T-helper 1 cell treated with Interleukin-12 subunit alpha and Interleukin-12 subunit beta and Interleukin-4 antibody, amounts not matched to agents 30 μg/mL and 1 μg/mL, for 36 hours (primary cell): ENCODE data around the gene CFAP92.
"Not testable (repeated sequence)": the region's sequence is repeated elsewhere in the genome, so short reads cannot be mapped to it uniquely, and the experiment has no call there.

Experiments
- H3K27ac Mint-ChIP-seq: one replicate; pipeline ENCODE4 v1.8.0; 2021; ENCODE audit warnings: mild to moderate bottlenecking, mixed read lengths
- H3K27me3 Mint-ChIP-seq: one replicate; pipeline ENCODE4 v1.8.0; 2021; ENCODE audit warnings: low read depth, mixed read lengths
- H3K36me3 Mint-ChIP-seq: one replicate; pipeline ENCODE4 v1.8.0; 2021; ENCODE audit warnings: low read depth, mixed read lengths
- H3K4me1 Mint-ChIP-seq: one replicate; pipeline ENCODE4 v1.8.0; 2021; ENCODE audit warnings: low read depth, mixed read lengths
- H3K4me3 Mint-ChIP-seq: one replicate; pipeline ENCODE4 v1.8.0; 2021; ENCODE audit warnings: mild to moderate bottlenecking, moderate library complexity, mixed read lengths
- H3K9me3 Mint-ChIP-seq: one replicate; pipeline ENCODE4 v1.8.0; 2021; ENCODE audit warnings: mixed read lengths

Gene CFAP92

DNA sequence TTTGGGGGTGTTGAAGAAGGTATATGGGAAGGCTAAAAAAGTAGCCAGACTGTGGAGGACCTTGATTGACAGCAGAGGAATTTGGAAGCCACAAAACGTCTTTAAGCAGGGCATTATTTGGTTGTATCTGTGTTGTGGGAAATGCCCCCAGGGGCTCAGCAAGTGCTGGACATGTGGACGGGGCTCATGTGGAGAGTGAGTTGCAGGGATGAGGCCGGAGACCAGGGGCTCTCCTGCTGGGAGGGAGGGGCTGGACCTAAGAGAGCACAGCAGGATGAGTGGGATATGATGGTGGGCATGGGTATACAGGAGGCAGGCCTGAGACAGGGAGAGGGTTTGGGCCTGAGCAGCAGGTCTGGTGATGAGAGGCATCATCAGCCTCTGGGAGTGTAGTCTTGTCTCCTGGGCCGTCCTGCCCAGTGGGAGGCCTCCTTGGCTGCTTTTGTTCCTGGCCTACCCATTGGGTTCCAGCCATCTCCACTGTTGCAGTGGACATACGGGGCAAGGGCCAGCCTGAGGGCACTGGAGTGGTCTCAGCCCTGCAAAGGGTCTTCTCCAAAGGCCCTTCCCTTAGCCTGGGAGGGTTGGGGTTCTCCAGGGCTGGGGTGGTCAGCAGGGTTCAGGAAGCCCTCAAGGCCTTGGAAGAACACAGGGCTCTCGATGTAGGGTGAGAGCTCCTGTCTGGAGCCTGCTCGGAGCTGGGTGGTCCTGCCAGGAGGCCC is 86.9 kb downstream of the CFAP92 start:
- Mint-ChIP-seq H3K4me1 (no peaks in the 10 kb centered on the region), H3K4me3 (no peak overlapping the region), H3K27me3 (no peaks in the 10 kb centered on the region), H3K36me3 (peaks cover 21% of the 10 kb centered on the region), H3K27ac (peak overlapping the region; percentile 11), H3K9me3 (no peaks in the 10 kb centered on the region)

DNA sequence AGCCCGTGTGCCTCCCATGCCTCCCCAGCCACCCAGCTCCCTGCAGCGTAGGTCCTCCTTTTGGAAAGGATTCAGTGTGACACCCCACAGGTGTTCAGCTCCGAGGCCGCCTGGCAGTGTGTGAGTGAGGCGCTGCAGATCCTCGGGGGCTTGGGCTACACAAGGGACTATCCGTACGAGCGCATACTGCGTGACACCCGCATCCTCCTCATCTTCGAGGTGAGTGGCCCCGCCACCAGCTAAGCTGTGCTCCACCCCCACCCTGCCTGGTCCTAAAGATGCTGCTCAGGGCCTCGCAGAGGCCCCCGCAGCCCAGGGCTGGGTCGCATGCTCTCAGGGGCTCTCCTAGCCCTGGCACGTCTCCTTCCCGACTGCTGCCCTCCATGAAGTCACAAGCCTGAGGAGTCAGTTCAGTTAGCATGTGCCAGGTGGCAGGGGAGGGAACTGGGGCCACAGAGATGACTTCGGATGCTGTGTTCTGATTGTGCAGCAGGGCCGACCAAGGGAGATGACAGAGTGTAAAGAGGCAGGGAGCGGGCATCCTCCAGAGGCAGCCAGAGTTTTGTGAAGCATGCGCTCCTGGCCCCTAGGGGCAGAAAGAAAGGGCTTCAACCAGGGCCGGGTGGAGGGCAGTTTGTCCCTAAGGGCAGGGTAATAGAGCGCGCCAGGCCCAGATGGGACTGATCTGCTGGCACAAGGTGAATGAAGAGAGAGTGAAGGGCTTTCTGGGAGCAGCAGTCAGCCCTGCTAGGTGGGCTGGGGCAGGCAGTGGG is 87.7 kb downstream of the CFAP92 start:
- Mint-ChIP-seq H3K36me3 (peaks cover 21% of the 10 kb centered on the region), H3K9me3 (no peaks in the 10 kb centered on the region), H3K27ac (peak overlapping the region; percentile 11), H3K4me1 (no peaks in the 10 kb centered on the region), H3K4me3 (no peak overlapping the region), H3K27me3 (no peaks in the 10 kb centered on the region)

DNA sequence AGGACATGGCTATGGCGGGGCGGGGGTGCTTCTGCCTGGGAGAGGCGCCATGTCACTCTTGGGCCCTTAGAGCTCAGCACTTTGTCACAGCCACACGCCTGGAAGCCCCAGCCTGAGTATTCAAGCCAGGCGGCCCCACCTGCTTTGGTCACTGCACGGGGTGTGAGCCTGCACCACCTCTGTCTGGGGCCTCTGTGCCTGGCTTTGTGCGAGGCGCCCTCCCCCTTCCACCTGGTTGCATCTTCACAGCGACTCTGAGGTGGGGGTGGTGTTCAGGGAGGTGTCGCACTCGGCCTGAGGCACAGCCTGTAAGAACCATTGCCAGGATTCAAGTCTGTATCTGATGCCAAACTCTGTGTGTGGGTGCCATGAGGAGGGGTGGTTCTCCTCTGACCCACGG is 90.4 kb downstream of the CFAP92 start:
- Mint-ChIP-seq H3K9me3 (no peaks in the 10 kb centered on the region), H3K4me1 (peaks cover 2% of the 10 kb centered on the region), H3K36me3 (peaks cover 36% of the 10 kb centered on the region), H3K27me3 (no peaks in the 10 kb centered on the region), H3K4me3 (no peak overlapping the region), H3K27ac (no peak overlapping the region)

DNA sequence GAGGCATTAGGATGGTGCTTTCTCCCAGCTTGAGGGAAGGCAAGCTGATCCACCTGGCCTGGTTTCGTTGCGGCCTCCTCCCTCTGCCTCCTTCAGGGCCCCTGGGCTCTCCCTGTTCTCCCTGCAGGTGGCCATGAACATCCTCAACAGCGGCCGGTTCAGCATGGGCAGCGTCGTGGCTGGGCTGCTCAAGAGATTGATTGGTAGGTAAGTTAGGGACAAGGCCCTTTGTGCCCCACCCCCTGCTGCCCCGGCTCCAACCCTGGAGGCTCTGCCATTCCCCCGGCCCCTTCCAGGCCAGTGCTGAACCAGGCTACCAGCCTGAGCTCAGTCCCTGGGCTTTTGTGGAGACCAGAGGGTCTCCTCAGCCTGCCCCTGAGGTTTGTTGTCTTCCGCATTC is 91.5 kb downstream of the CFAP92 start:
- Mint-ChIP-seq H3K4me3 (no peak overlapping the region), H3K4me1 (peaks cover 2% of the 10 kb centered on the region), H3K9me3 (no peaks in the 10 kb centered on the region), H3K27ac (no peak overlapping the region), H3K36me3 (peaks cover 37% of the 10 kb centered on the region), H3K27me3 (no peaks in the 10 kb centered on the region)

DNA sequence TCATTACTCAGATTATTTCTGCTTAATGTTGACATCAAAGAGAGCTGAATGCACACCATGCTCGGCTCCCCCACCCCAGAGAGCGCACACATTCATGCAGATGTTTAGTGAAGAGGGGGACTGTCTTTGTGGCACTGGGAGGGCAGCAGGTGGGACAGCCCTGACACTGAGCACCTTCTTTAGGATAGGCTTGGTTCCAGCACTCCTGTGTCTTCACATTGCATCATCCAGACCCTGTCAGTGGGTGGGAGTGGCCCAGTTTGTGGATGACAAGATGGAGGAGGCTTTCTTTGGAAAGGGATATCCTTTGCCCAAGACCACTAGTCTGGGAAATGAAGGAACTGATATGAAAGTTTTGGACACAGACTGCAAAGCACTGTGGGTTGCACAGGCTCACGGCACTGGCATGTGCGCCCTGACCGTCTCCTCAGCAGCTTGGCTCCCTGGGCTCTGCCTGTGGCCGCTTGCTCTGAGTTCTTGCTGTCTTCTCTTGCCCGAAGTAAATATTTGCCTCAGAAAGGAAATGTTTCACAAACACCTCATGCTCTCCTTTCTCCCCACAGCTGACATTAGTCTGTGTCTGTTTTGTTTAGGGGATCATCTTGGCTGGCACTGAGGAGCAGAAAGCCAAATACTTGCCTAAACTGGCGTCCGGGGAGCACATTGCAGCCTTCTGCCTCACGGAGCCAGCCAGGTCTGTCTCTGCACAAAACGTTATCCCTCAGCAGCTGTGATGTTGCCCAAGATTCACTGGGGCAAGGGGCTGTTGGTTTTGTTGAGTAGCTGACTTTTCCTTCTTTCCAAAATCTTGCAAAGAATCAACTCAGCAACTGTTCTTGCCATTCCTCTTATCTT is 97.8 kb downstream of the CFAP92 start:
- H3K4me3 Mint-ChIP-seq = no peak overlapping the region
- no peaks in the 10 kb centered on the region for H3K27me3 Mint-ChIP-seq
- H3K27ac Mint-ChIP-seq = no peak overlapping the region
- H3K4me1 Mint-ChIP-seq = peaks cover 7% of the 10 kb centered on the region
- peaks cover 36% of the 10 kb centered on the region for H3K36me3 Mint-ChIP-seq
- H3K9me3 Mint-ChIP-seq = no peaks in the 10 kb centered on the region

DNA sequence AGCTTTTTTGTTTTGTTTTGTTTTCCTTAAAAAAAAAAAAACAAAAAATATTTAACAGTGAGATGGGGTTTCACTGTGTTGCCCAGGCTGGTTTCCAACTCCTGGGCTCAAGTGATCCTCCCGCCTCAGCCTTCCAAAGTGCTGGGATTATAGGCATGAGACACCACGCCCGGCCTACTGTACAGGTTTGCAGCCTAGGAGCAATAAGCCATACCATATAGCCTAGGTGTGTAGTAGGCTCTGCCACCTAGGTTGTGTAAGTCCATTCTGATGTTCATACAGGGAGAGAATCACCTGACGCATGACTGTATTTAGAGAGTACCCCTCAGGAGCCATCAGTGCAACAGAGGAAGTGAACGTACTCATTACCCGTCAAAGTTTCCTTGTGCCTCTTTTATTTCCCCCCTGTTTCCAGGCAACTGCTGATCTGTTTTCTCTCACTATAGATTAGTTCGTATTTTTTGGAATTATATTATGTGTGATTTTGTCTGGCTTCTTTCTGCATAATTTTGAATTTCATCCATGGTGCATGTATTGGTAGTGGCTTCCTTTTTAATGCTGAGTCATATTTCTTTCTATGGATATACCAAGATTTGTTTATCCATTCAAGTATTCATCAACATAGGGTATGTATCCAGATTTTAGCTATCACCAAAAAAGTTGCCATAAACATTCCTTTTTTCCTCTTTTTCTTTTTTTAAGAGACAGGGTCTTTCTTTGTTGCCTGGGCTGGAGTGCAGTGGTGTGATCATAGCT is 104.6 kb downstream of the CFAP92 start:
- Mint-ChIP-seq H3K4me3 (no peak overlapping the region), H3K36me3 (peaks cover 14% of the 10 kb centered on the region), H3K4me1 (peaks cover 3% of the 10 kb centered on the region), H3K27ac (no peak overlapping the region), H3K27me3 (no peaks in the 10 kb centered on the region), H3K9me3 (no peaks in the 10 kb centered on the region)

DNA sequence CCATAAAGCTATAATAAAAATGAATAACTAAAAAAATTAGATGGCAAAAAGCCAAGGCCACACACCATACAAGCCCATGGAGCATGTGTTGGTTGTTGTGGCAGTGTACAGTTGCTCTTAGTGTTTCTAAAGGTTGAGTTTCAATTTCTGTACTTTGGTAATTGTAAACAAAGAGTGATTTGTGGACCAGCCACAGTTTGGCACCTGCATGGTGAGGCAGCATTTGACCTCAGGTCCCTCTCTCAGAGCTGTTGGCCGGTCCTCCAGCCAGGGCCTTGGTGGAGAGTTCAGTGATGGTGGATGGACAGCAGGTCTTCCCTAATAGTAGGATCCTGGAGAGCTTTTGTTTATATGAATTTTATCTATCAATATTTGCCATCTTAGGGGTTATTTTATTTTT is 108.9 kb downstream of the CFAP92 start:
- no peaks in the 10 kb centered on the region for H3K27me3 Mint-ChIP-seq
- peaks cover 31% of the 10 kb centered on the region for H3K4me1 Mint-ChIP-seq
- H3K4me3 Mint-ChIP-seq = no peak overlapping the region
- peaks cover 23% of the 10 kb centered on the region for H3K36me3 Mint-ChIP-seq
- H3K9me3 Mint-ChIP-seq = no peaks in the 10 kb centered on the region
- no peak overlapping the region for H3K27ac Mint-ChIP-seq

DNA sequence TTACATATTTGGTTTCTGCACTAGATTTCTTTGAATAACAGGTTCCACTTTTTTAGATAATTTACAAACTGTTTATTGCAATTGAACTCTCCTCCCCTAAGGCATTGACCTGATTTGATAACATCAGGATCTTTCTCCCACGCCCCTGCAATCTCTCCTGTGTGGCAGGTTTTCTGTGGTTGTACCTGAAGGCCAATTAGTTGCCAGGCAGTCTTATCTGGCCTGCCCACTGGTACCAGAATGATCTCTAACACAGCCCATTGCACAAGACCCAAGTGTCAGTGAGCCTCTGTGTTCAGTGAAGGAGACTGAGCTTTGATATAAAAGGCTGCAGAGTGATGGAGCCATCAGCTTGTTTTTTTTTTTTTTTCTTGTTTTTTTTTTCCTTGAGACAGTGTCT is 111.2 kb downstream of the CFAP92 start:
- no peak overlapping the region for H3K27ac Mint-ChIP-seq
- H3K27me3 Mint-ChIP-seq = no peaks in the 10 kb centered on the region
- peaks cover 23% of the 10 kb centered on the region for H3K36me3 Mint-ChIP-seq
- H3K4me3 Mint-ChIP-seq = no peak overlapping the region
- H3K4me1 Mint-ChIP-seq = peaks cover 44% of the 10 kb centered on the region
- H3K9me3 Mint-ChIP-seq = no peaks in the 10 kb centered on the region

DNA sequence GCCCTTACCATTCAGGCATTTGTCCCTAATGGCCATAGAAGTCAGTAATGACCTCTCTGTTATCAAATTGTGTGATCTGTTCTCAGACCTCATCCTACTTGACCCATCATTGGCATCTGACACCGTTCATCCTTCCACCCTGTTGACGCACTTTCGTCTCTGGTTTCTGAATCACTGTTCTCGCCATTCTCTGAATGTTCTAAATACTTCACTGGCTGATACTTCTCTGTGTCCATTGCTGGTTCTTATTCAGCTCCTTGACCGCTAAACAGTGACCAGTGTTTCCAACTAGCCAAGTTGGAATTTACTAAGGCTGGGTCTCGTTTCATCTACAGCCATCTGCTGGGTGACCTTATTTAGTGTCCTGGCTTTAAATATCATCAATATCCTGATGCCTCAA is 112.3 kb downstream of the CFAP92 start:
- Mint-ChIP-seq H3K36me3 (peaks cover 18% of the 10 kb centered on the region), H3K27ac (peak overlapping the region; percentile 16), H3K27me3 (no peaks in the 10 kb centered on the region), H3K9me3 (no peaks in the 10 kb centered on the region), H3K4me1 (peaks cover 48% of the 10 kb centered on the region), H3K4me3 (peak overlapping the region; percentile 46)

DNA sequence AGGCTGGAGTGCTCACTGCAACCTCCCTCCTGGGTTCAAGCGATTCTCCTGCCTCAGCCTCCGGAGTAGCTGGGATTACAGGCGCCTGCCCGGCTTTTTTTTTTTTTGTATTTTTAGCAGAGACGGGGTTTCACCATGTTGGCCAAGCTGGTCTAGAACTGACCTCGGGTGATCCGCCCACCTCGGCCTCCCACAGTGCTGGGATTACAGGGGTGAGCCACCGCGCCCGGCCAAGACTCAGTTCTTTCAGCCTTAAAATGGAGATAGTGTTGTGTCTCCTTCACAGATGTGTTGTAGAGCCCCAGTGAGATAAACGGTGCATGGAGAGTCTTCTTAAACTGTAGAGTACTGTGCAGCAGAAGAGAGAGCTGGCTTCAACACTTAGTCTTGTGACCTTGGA is 113.4 kb downstream of the CFAP92 start:
- H3K9me3 Mint-ChIP-seq, H3K27me3 Mint-ChIP-seq: not testable (repeated sequence)
- peaks cover 55% of the 10 kb centered on the region for H3K4me1 Mint-ChIP-seq
- H3K4me3 Mint-ChIP-seq = peak overlapping the region; percentile 89
- H3K27ac Mint-ChIP-seq = peak overlapping the region; percentile 92
- peaks cover 18% of the 10 kb centered on the region for H3K36me3 Mint-ChIP-seq

DNA sequence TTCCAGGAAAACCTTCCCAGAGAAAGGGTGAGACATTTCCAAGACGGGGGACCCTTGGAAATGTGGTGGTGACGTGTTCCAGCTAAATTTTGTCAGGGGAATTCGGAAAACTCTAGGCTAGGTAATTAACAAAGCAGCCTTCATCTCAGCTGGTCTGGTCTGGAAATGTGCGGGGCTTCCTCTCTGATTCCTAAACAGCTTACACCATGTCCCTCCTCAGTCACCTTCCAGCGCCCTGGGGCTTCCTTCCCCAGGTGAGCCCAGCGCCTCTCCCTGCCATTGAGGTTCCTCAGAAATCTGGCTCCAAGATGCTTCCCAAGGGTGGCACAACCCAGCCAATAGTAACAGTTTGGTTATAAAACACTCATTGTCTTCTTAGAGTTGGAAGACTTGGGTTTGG is 113.9 kb downstream of the CFAP92 start:
- H3K27me3 Mint-ChIP-seq = peaks cover 2% of the 10 kb centered on the region
- peaks cover 55% of the 10 kb centered on the region for H3K4me1 Mint-ChIP-seq
- H3K9me3 Mint-ChIP-seq = no peaks in the 10 kb centered on the region
- peak overlapping the region; percentile 92 for H3K27ac Mint-ChIP-seq
- H3K36me3 Mint-ChIP-seq = peaks cover 17% of the 10 kb centered on the region
- peak overlapping the region; percentile 89 for H3K4me3 Mint-ChIP-seq

DNA sequence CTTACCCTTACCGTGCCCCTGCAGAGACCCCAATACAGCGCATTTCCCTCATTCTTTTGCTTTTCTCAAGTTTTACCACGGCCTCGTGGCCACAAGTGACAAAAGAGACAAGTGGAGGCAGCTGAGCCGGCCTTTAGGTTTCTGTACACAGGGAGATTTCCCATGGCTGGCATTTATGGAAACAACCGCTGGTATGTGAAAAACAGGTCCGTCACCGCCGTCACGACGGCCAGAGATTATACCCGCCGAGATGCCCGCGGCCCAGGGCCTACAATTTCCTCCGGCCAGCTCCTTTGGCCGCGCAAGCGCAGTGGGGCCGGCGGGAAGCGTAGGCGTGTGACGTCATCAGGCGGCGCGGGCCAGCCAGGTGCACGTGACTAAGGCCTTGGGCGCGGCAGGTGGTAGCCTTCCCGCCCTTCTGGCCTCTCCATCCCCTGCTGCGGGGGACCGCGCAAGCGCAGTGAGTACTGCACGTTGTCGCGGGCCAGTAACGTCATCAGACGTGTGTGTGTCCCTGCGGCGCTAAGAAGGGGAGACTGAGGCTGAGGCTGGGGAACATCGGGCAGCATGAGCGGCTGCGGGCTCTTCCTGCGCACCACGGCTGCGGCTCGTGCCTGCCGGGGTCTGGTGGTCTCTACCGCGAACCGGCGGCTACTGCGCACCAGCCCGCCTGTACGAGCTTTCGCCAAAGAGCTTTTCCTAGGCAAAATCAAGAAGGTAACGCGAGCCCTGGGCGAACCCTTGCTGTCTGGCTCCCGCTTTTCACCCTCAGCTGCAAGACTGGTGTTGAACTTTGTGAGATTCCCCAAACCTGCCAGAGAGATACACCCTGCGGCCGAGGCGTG is 114.5 kb downstream of the CFAP92 start, which contains the start of gene ACAD9:
TSS of gene ACAD9 (plus strand) at position 496 of the 845 bp plus-strand sequence. CDS start at position 568, 72 bp downstream.
- Mint-ChIP-seq H3K9me3 (no peaks in the 10 kb centered on the region), H3K36me3 (peaks cover 15% of the 10 kb centered on the region), H3K27me3 (peaks cover 2% of the 10 kb centered on the region), H3K4me1 (peaks cover 54% of the 10 kb centered on the region), H3K4me3 (peak within 1 kb of the TSS; percentile 89), H3K27ac (peak within 1 kb of the TSS; percentile 92)

DNA sequence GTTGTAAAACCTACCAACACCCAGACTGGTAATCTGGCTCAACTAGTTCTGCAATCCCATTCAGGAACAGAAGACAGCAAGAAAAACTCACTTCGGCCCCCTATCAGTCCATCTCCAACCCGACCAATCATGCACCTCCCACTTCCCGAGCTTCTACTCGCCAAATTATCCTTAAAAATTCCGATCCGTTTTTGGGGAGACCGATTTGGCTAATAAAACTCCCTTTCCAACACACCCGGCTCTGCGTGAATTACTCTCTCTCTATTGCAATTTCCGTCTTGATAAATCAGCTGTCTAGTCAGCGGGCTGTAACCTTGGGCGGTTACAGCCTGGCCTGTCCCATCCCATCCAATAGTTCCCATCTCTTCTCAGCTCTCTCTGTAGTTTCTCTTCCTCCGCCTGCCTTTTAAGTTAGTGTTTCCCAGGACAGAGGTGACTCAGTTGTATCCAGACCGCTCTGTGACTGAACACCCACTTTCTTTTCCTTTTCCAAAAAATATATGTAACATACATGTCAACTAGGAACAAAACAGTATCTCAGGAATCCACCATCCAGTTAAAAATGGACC is 115.2 kb downstream of the CFAP92 start:
- peaks cover 12% of the 10 kb centered on the region for H3K36me3 Mint-ChIP-seq
- peak overlapping the region; percentile 89 for H3K4me3 Mint-ChIP-seq
- H3K4me1 Mint-ChIP-seq = peaks cover 48% of the 10 kb centered on the region
- H3K27ac Mint-ChIP-seq = peak overlapping the region; percentile 92
- no peaks in the 10 kb centered on the region for H3K9me3 Mint-ChIP-seq
- H3K27me3 Mint-ChIP-seq = peaks cover 2% of the 10 kb centered on the region
